Activated T-helper 2 cell treated with anti-CD3 and anti-CD28 coated beads, Interferon-gamma antibody, Interleukin-2, Interleukin-4, amounts not matched to agents 10 μg/mL and 5 μg/mL and 100 μg/mL, durations not matched to agents 14 hours and 24 hours and 36 hours (primary cell): ENCODE data around the gene XYLT1. TPM values are rescaled to one million over a fixed set of nuclear protein-coding genes. Genes with fewer than 3 reads are reported as not detected.

Experiments
- DNase-seq: peaks from one replicate; pipeline ENCODE4 v3.0.0; 2021; ENCODE audit warnings: low spot score
- H3K27ac Mint-ChIP-seq: one replicate; pipeline ENCODE4 v1.8.0; 2021; ENCODE audit warnings: mixed read lengths
- H3K27me3 Mint-ChIP-seq: one replicate; pipeline ENCODE4 v1.8.0; 2021; ENCODE audit warnings: low read depth, mixed read lengths
- H3K36me3 Mint-ChIP-seq: one replicate; pipeline ENCODE4 v1.8.0; 2021; ENCODE audit warnings: low read depth, mixed read lengths
- H3K4me1 Mint-ChIP-seq: one replicate; pipeline ENCODE4 v1.8.0; 2021; ENCODE audit warnings: low read depth, mixed read lengths
- H3K4me3 Mint-ChIP-seq: one replicate; pipeline ENCODE4 v1.8.0; 2021; ENCODE audit warnings: low read depth, mild to moderate bottlenecking, moderate library complexity, mixed read lengths
- H3K9me3 Mint-ChIP-seq: one replicate; pipeline ENCODE4 v1.8.0; 2021; ENCODE audit warnings: mixed read lengths
- intact Hi-C: fragments of 100-400 bp; cut with micrococcal nuclease; formaldehyde crosslinking; loops from one replicate; pipeline ENCODE4 v1.15.1; 2023
- total RNA-seq: library from RNA; stranded (reverse); gene quantifications from 2 replicates; pipeline ENCODE4 v1.2.3, GENCODE V29; 2022

XYLT1 gene
- total RNA-seq, 1 donor from 2014 or later = 18.9 TPM

GRCh38 chr16:17331071-17331607, 139.6 kb downstream of the XYLT1 start:
- intact Hi-C loops = no loop called here
- H3K4me1 Mint-ChIP-seq = peaks cover 7% of the 10 kb centered on the region
- H3K27me3 Mint-ChIP-seq = no peaks in the 10 kb centered on the region
- H3K36me3 Mint-ChIP-seq = peaks cover 5% of the 10 kb centered on the region
- no peak for DNase-seq
- no peaks in the 10 kb centered on the region for H3K9me3 Mint-ChIP-seq
- H3K27ac Mint-ChIP-seq = no peak overlapping the region
- H3K4me3 Mint-ChIP-seq = no peak overlapping the region

GRCh38 chr16:17330044-17330443, 140.7 kb downstream of the XYLT1 start:
- Mint-ChIP-seq H3K4me3 (no peak overlapping the region), H3K36me3 (peaks cover 5% of the 10 kb centered on the region), H3K9me3 (no peaks in the 10 kb centered on the region), H3K27ac (no peak overlapping the region), H3K27me3 (no peaks in the 10 kb centered on the region), H3K4me1 (peaks cover 8% of the 10 kb centered on the region)
- DNase-seq = no peak
- intact Hi-C loops = no loop called here

GRCh38 chr16:17329391-17329790, 141.4 kb downstream of the XYLT1 start:
- DNase-seq = no peak
- intact Hi-C loops = no loop called here
- peaks cover 5% of the 10 kb centered on the region for H3K36me3 Mint-ChIP-seq
- no peak overlapping the region for H3K4me3 Mint-ChIP-seq
- H3K27me3 Mint-ChIP-seq = no peaks in the 10 kb centered on the region
- H3K27ac Mint-ChIP-seq = no peak overlapping the region
- no peaks in the 10 kb centered on the region for H3K9me3 Mint-ChIP-seq
- H3K4me1 Mint-ChIP-seq = peaks cover 8% of the 10 kb centered on the region

DNA sequence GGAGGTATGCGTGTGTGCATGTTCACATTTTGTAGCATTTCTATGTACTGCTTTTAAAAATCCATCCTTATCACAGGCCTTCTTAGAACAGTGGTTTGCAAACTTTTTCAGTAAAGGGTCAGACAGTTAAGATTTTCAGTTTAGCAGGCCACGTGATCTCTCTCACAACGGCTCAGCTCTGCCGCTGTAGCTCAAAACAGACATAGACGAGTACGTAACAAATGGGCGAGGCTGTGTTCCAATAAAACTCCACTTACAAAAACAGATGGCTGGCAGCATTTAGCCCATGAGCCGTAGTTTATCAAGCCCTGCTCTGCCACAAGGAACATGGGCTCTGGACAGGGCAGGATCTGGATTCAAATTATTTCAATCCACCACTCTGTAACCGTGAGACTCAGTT, 141.8 kb downstream of the XYLT1 start:
- Mint-ChIP-seq H3K27me3 (no peaks in the 10 kb centered on the region), H3K9me3 (no peaks in the 10 kb centered on the region), H3K36me3 (peaks cover 5% of the 10 kb centered on the region), H3K4me3 (no peak overlapping the region), H3K4me1 (peaks cover 8% of the 10 kb centered on the region), H3K27ac (no peak overlapping the region)
- DNase-seq = no peak
- intact Hi-C loops = no loop called here

DNA sequence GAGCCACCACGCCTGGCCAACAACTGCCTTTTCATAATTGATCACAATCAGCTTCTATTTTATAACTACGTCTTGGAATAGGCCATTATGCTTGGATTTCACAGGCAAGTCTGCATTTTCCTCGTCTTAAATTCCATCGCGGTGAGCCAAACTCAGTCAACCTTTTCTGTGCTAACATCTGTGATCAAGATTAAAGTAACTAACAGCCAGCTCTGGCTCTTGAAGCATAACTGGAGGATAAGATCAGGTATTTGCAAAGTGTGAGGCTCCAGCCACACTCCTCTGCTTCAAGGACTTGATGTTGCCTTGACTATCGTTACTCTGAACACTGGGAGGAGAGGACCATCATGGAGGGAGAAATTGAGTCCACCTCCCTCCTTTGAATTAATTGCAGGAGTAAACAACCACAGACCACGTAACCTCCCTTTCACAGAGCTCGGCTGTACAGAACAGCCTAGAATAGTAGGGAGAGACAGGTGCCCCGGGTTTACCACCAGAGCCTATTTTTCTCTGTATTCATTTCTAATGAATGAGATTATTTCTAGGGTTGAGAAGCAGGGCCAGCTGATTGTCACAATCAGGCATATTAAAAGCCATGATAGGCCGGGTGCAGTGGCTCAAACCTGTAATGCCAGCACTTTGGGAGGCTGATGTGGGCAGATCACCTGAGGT, 143.0 kb downstream of the XYLT1 start:
- Mint-ChIP-seq H3K4me1 (peaks cover 8% of the 10 kb centered on the region), H3K36me3 (peaks cover 4% of the 10 kb centered on the region), H3K9me3 (no peaks in the 10 kb centered on the region), H3K4me3 (no peak overlapping the region), H3K27me3 (no peaks in the 10 kb centered on the region), H3K27ac (no peak overlapping the region)
- intact Hi-C loops = no loop called here
- DNase-seq = no peak

- no peak for DNase-seq
- Mint-ChIP-seq H3K27me3 (no peaks in the 10 kb centered on the region), H3K4me1 (peaks cover 8% of the 10 kb centered on the region), H3K9me3 (no peaks in the 10 kb centered on the region), H3K4me3 (no peak overlapping the region), H3K36me3 (no peaks in the 10 kb centered on the region), H3K27ac (no peak overlapping the region)
- intact Hi-C loops = no loop called here
Observed at GRCh38 chr16:17325476-17326143, 145.2 kb downstream of the XYLT1 start.

DNA sequence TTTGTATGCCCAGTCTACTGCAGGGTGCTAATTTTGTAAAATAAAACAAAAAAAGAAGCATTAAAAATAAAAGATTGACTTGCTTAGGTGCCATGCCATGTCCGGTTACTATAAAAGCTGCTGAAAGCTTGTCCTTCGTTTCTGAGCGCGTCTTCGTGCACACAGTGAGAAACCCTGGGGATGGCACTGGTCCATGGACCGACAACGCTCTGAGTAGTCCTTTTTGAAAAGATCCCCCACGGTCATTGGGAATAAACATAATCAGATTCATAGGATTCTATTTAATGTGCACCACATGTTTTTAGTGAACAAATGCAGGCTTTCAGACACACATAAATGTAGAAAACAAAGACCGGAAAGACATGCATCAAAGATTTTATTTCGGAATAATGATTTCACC, 146.3 kb downstream of the XYLT1 start:
- DNase-seq = no peak
- no peaks in the 10 kb centered on the region for H3K27me3 Mint-ChIP-seq
- H3K4me1 Mint-ChIP-seq = peaks cover 8% of the 10 kb centered on the region
- H3K9me3 Mint-ChIP-seq = no peaks in the 10 kb centered on the region
- H3K36me3 Mint-ChIP-seq = no peaks in the 10 kb centered on the region
- no peak overlapping the region for H3K27ac Mint-ChIP-seq
- no peak overlapping the region for H3K4me3 Mint-ChIP-seq
- intact Hi-C loops = no loop called here

- no peak overlapping the region for H3K27ac Mint-ChIP-seq
Observed at GRCh38 chr16:17323171-17323570, 147.6 kb downstream of the XYLT1 start.

DNA sequence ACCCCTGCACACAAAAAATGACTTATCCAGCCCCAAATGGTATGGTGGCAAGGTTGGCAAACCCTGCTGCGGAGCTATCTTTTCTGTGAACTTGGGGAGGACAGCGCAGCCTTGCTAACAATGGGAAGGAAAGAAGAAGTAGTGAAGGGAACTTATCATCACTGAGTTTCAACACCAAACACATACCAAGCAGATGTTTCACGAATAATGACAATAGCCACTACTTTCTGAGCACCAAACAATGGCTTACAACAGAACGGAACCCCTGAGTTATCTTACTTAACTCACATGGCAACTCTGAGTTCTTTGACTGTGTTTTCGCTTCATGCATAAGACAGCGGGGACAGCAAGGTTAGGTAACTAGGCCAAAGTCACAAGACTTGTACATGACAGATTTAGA, 148.9 kb downstream of the XYLT1 start:
- no peak for DNase-seq
- no peaks in the 10 kb centered on the region for H3K36me3 Mint-ChIP-seq
- H3K27me3 Mint-ChIP-seq = no peaks in the 10 kb centered on the region
- H3K4me3 Mint-ChIP-seq = no peak overlapping the region
- no peaks in the 10 kb centered on the region for H3K9me3 Mint-ChIP-seq
- H3K4me1 Mint-ChIP-seq = peaks cover 4% of the 10 kb centered on the region
- no peak overlapping the region for H3K27ac Mint-ChIP-seq
- intact Hi-C loops = no loop called here

More at GRCh38 chr16:17323171-17323570, 147.6 kb downstream of the XYLT1 start:
- H3K36me3 Mint-ChIP-seq = no peaks in the 10 kb centered on the region
- intact Hi-C loops = no loop called here
- no peaks in the 10 kb centered on the region for H3K27me3 Mint-ChIP-seq
- no peak for DNase-seq
- H3K9me3 Mint-ChIP-seq = no peaks in the 10 kb centered on the region
- no peak overlapping the region for H3K4me3 Mint-ChIP-seq
- H3K4me1 Mint-ChIP-seq = peaks cover 6% of the 10 kb centered on the region

GRCh38 chr16:17320009-17320408, 150.8 kb downstream of the XYLT1 start:
- H3K36me3 Mint-ChIP-seq = no peaks in the 10 kb centered on the region
- peaks cover 6% of the 10 kb centered on the region for H3K4me1 Mint-ChIP-seq
- no peak for DNase-seq
- H3K9me3 Mint-ChIP-seq = no peaks in the 10 kb centered on the region
- H3K27me3 Mint-ChIP-seq = no peaks in the 10 kb centered on the region
- no peak overlapping the region for H3K27ac Mint-ChIP-seq
- intact Hi-C loops = no loop called here
- no peak overlapping the region for H3K4me3 Mint-ChIP-seq

- Mint-ChIP-seq H3K27me3 (no peaks in the 10 kb centered on the region), H3K4me3 (no peak overlapping the region), H3K4me1 (peaks cover 12% of the 10 kb centered on the region), H3K9me3 (no peaks in the 10 kb centered on the region), H3K36me3 (peaks cover 6% of the 10 kb centered on the region), H3K27ac (no peak overlapping the region)
- no peak for DNase-seq
- intact Hi-C loops = no loop called here
Observed at GRCh38 chr16:17318238-17318637, 152.5 kb downstream of the XYLT1 start.

GRCh38 chr16:17316005-17316404, 154.8 kb downstream of the XYLT1 start:
- Mint-ChIP-seq H3K27ac (no peak overlapping the region), H3K36me3 (peaks cover 17% of the 10 kb centered on the region), H3K9me3 (no peaks in the 10 kb centered on the region), H3K4me3 (no peak overlapping the region), H3K27me3 (no peaks in the 10 kb centered on the region), H3K4me1 (peaks cover 18% of the 10 kb centered on the region)
- intact Hi-C loops = no loop called here
- DNase-seq = no peak

DNA sequence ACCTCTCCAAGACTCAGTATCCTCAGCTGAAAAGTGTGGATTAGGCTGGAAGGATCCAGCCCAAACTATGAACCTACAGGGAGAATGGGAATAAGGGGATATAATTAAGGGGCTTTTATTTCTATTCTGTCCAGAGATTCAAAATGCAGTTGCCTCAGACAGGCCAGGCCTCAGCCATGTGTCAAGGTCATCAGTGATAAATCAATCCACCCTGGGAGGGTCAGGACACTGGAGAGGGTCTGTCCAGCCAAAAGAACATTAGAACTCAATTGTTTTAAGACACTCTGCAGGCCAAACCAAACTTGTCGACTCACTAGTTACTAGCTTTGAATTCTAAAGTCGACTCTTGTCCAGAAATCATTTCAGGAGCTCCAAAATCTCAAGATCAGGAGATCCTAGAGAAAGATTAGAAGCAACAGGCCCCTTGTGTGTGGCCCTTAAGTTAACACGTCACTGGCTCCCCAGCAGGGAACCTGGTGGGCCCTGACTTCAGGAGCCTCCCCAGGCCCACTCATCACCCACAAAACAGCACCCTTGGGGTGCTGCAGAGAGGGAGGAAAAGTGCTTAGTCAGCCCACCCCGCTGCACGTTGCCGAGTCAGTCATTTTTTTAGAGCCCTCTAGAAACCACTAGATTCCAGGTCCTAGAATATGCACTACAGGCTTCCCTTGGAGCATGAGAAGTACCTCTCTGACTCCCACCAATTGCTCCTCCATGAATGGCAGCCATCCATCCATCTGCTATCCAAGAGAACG, 156.8 kb downstream of the XYLT1 start:
- DNase-seq = no peak
- intact Hi-C loops = no loop called here
- H3K36me3 Mint-ChIP-seq = peaks cover 19% of the 10 kb centered on the region
- H3K9me3 Mint-ChIP-seq = no peaks in the 10 kb centered on the region
- H3K4me3 Mint-ChIP-seq = no peak overlapping the region
- H3K4me1 Mint-ChIP-seq = peaks cover 22% of the 10 kb centered on the region
- no peak overlapping the region for H3K27ac Mint-ChIP-seq
- no peaks in the 10 kb centered on the region for H3K27me3 Mint-ChIP-seq
